Lower leg skin (tissue), 4 donors: ENCODE measurements around the gene POFUT2. TPM values are rescaled to one million over a fixed set of nuclear protein-coding genes. Genes with fewer than 3 reads are reported as not detected.

ENCODE experiments used
- DNase-seq, 2 donors: peaks; one replicate each; pipeline ENCODE4 v3.0.0-alpha.2; 2019; ENCODE audit warnings: low spot score in 2 of 2
- H3K4me3 ChIP-seq: fragments of 200-600 bp; sonication (generic); 2 replicates; pipeline ENCODE4 v1.5.1; 2017; ENCODE audit warnings: mild to moderate bottlenecking, low read depth; ENCODE audit not compliant: poor library complexity, severe bottlenecking
- POLR2A ChIP-seq, 2 donors: fragments of 450-650 bp; IDR thresholded peaks; one replicate each; pipeline ENCODE4 v1.6.1; 2016 to 2017; ENCODE audit warnings: antibody characterized with exemption in 2 of 2, mild to moderate bottlenecking in 1 of 2, moderate library complexity in 1 of 2
- whole genome bisulfite sequencing, 2 donors: methylation state at CpG; one replicate each; pipeline ENCODE4 v1.1.5; 2018; 5-methylcytosine and 5-hydroxymethylcytosine counted together
- intact Hi-C: fragments of 100-400 bp; cut with DNase I; formaldehyde crosslinking; loops from one replicate; pipeline ENCODE4 v1.15.0; 2023; ENCODE audit warnings: low total_unique reads
- total RNA-seq, 4 donors: library from RNA; depleted of rRNA; stranded (reverse); fragments of >200 nt; gene quantifications; one replicate each; pipeline ENCODE4 v1.1.0, GENCODE V29; 2016
- TF ChIP-seq, protein P1 (sequence below), 3 donors: fragments of 450-650 bp; IDR thresholded peaks; one replicate each; pipeline ENCODE4 v1.5.1; 2016; ENCODE audit warnings: antibody characterized with exemption in 3 of 3, mild to moderate bottlenecking in 3 of 3, moderate library complexity in 2 of 3

The POFUT2 gene
- total RNA-seq, 4 donors from 2014 or later: 15.0 to 22.1 (median 18.9) TPM

DNA sequence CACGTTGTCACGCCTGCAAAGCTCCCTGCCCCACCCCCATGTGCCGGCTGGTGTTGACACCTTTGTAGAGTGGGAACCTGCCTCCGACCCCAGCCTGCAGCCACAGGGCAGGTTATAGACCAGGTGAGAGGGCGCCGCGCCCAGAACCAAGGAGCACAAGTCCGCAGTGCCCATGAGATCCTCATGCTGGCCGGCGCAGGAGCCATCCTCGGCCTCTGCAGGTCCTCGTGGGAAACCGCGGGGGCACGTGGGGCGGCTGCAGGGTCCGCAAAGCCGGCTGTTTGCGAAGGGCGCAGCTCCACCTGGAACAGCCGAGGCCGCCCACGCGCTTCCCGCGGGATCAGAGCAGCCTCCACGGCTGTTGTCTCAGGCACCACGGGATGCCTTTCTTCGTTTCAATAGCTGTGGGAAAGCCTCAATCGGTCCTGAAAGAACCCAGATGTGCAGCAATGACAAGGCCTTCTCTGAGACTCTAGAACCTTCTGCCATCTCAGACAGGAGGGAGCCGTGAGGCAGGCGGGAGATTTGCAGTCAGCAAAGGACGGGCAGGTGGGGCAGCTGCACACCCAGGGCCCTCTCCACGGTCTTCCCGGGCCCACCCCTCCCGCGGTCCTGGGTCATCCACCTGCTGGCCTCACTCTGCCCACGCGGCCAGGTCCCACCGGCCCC lies 29.9 kb downstream of the POFUT2 start:
- WGBS, 2 donors: 63 to 75% methylated on average over 19 to 32 of the region's 40 CpGs
- no peak overlapping the region for H3K4me3 ChIP-seq
- intact Hi-C loops: no loop called here
- TF ChIP-seq POLR2A (IDR thresholded peaks at IDR 0.05): no peak
- TF ChIP-seq, protein P1, sequence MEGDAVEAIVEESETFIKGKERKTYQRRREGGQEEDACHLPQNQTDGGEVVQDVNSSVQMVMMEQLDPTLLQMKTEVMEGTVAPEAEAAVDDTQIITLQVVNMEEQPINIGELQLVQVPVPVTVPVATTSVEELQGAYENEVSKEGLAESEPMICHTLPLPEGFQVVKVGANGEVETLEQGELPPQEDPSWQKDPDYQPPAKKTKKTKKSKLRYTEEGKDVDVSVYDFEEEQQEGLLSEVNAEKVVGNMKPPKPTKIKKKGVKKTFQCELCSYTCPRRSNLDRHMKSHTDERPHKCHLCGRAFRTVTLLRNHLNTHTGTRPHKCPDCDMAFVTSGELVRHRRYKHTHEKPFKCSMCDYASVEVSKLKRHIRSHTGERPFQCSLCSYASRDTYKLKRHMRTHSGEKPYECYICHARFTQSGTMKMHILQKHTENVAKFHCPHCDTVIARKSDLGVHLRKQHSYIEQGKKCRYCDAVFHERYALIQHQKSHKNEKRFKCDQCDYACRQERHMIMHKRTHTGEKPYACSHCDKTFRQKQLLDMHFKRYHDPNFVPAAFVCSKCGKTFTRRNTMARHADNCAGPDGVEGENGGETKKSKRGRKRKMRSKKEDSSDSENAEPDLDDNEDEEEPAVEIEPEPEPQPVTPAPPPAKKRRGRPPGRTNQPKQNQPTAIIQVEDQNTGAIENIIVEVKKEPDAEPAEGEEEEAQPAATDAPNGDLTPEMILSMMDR (IDR thresholded peaks at IDR 0.05): no peak
- DNase-seq: peak in 1 of 2 donors; percentile 81

DNA sequence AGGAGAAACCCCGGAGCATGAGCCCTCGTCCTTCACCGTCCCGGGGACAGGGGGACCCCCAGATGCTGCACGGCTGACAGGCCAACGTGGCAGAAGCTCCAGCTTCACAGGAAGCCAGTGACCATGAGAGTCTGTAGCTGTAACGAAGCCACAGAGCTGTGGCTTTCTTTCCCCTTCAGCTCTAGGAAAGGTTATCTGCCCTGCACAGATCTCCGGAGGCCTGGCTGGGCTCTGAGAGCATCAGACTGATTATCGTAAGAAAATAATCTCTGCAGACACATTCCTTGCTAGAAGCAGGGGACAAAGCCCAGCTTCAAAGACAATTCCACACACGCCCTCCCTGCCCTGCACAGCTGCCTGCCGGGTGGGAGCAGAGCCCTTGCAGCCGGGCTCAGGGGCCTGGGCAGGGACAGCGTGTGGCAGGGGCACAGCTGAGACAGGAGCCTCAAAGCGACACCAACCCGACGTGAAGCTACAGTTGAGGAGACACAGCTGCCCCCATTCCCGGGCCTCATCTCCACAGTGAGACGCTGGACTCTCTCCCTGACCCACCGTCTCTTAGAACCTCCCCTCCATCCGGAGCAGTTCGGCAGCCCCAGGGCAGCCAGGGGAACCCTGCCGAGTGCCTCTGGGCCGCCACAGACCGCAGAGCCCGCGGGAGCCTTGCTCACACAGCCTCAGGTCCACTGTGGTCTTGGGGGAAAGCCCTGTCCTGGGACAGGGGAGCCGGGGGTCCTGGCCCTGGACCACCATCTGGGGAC lies 30.6 kb downstream of the POFUT2 start:
- intact Hi-C loops: no loop called here
- DNase-seq: peak in 1 of 2 donors; percentile 78
- 68 to 69% methylated on average over 26 to 27 of the region's 27 CpGs for WGBS, 2 donors
- TF ChIP-seq, protein P1 (IDR thresholded peaks at IDR 0.05): no peak
- TF ChIP-seq POLR2A (IDR thresholded peaks at IDR 0.05): no peak
- H3K4me3 ChIP-seq: no peak overlapping the region

DNA sequence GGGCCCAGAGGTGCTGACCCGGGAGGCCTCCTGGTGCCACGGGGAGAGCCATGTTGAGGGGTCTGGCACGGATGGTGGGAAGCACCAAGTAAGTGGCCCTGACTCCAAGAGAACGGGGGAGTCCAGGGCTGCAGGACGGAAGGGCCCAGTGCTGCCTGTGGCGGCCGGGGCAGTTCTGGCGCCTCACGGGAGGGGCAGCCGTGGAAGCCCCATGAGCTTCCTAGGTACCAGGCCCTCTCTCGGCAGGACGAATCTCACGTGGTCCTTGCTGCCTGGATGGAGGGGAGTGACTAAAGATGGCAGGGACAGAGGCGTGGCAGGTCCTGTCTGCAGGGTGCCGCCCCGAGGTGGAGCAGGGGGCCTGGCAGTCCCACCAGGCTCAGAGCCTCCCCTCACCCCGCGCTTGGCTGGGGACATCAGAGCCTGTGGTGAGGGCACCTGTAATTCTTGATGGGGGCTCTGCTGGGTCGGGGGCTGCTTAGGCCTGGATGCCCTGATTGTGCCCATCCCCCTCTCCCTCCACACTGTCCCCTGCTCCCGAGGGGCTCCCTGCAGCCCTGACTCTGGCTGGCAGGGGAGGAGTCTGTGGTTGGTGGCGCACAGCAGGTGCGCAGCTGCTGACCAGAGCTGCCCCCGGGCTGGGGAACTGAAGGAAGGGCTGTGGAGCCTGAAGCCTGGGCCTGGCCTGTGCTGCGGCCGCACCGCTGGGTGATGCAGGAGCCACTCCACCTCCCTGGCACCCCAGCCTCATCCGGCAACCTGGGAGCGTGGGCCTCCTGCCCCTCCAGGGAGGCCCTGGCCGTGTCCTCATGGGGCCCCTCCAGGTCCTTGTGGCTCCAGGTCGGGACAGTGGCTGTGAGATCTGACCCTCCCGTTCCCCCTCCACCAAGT lies 31.4 kb downstream of the POFUT2 start:
- peak in 1 of 2 donors; percentile 78 for DNase-seq
- TF ChIP-seq, protein P1 (IDR thresholded peaks at IDR 0.05): no peak
- TF ChIP-seq POLR2A (IDR thresholded peaks at IDR 0.05): no peak
- H3K4me3 ChIP-seq: no peak overlapping the region
- 77 to 91% methylated on average over 22 to 29 of the region's 31 CpGs for WGBS, 2 donors
- intact Hi-C loops: no loop called here

DNA sequence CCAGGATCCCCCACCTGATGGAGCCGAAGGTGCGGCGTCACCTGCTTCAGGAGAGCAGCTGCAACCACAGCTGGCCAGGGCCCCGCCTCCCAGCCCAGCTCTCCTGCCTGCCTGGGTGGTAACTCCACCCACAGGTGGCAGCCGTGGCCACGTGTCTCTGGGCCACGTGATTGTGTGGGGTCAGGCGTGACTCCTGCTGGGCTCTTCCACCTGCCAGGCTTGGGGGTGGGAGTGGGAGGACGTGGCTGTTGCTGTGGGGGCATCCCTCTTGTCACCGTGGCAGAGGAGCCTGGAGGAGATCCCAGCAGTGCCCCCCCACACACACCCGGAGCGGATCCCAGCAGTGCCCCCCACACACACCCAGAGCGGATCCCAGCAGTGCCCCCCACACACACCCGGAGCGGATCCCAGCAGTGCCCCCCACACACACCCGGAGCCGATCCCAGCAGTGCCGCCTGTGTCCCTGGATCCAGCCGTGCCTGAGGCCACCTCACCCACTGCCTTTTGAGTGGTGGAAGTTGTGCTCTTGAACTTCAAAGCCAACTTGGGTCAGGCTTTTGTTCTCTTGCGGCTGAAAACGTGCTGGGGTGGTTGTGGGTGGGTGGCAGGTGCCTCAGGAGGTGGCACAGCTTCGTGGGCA lies 32.2 kb downstream of the POFUT2 start:
- intact Hi-C loops: no loop called here
- WGBS, 2 donors: 58 to 83% methylated on average over 8 to 10 of the region's 22 CpGs
- no peak overlapping the region for H3K4me3 ChIP-seq
- DNase-seq: no peak
- TF ChIP-seq, protein P1 (IDR thresholded peaks at IDR 0.05): no peak
- no peak for TF ChIP-seq POLR2A (IDR thresholded peaks at IDR 0.05)

DNA sequence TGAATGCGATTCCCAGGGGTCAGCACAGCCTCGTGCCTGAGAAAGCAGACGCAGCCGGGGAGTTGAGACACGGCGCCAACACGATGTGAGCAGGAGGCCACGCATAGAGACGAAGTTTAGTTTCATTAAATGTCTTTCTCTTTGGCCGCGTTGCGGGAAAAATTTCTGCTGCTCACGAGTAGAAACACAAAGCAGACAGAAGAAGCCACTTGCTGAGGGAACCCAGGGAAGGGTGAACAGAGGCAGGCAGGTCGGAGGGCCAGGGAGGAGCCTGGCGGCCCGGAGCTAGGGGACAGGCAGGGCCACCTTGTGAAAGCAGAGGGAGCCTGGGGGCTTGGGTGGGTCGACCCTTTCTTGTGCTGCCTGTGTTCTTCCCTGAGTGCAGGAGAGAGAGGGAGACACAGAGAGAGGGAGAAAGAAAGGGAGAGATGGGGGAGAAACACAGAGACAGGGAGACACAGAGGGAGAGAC lies 33.2 kb downstream of the POFUT2 start:
- intact Hi-C loops: no loop called here
- H3K4me3 ChIP-seq: no peak overlapping the region
- DNase-seq: no peak
- no peak for TF ChIP-seq POLR2A (IDR thresholded peaks at IDR 0.05)
- TF ChIP-seq, protein P1 (IDR thresholded peaks at IDR 0.05): no peak
- 77 to 82% methylated on average over 17 of the region's 17 CpGs for WGBS, 2 donors
